MM.1S (cell line): ENCODE measurements around the gene XKRX.

Experiments used
- EZH2 ChIP-seq: fragments of 300-600 bp; sonication (generic); optimal IDR thresholded peaks from 2 replicates; pipeline ENCODE3; 2017; ENCODE audit warnings: low read depth, mild to moderate bottlenecking, antibody characterized with exemption, low read length, mixed read lengths
- EZH2phosphoT487 ChIP-seq: fragments of 300-600 bp; sonication (generic); IDR thresholded peaks from 2 replicates; pipeline ENCODE4 v1.6.1; 2018; ENCODE audit warnings: antibody characterized with exemption, low read length
- TF ChIP-seq, protein P1 (sequence below): fragments of 300-600 bp; sonication (generic); IDR thresholded peaks from 2 replicates; pipeline ENCODE4 v1.5.1; 2016; ENCODE audit warnings: antibody characterized with exemption, low read length, mixed read lengths

GRCh38 chrX:100911731-100912130 is 17.0 kb downstream of the XKRX start:
- TF ChIP-seq, protein P1, sequence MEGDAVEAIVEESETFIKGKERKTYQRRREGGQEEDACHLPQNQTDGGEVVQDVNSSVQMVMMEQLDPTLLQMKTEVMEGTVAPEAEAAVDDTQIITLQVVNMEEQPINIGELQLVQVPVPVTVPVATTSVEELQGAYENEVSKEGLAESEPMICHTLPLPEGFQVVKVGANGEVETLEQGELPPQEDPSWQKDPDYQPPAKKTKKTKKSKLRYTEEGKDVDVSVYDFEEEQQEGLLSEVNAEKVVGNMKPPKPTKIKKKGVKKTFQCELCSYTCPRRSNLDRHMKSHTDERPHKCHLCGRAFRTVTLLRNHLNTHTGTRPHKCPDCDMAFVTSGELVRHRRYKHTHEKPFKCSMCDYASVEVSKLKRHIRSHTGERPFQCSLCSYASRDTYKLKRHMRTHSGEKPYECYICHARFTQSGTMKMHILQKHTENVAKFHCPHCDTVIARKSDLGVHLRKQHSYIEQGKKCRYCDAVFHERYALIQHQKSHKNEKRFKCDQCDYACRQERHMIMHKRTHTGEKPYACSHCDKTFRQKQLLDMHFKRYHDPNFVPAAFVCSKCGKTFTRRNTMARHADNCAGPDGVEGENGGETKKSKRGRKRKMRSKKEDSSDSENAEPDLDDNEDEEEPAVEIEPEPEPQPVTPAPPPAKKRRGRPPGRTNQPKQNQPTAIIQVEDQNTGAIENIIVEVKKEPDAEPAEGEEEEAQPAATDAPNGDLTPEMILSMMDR = no peak
- TF ChIP-seq EZH2 = no peak
- no peak for TF ChIP-seq EZH2phosphoT487
